K562 (cell line): Measurements from ENCODE around the gene CIAO2B. TPM values are rescaled to one million over a fixed set of nuclear protein-coding genes. Genes with fewer than 3 reads are reported as not detected.

Source experiments
- ATAC-seq: fragments of 200-7000 bp; cut with Tn5 transposase; 3 replicates; pipeline ENCODE4 v1.9.1; 2020; ENCODE audit warnings: moderate library complexity
- BruUV-seq: library from RNA; stranded (reverse); fragments of 400-500 nt; replicated peaks from 2 replicates; lab custom pipeline; 2021; lab: Mats Ljungman, UMichigan
- CTCF ChIA-PET: fragments of 300-600 bp; formaldehyde crosslinking; extraction: SDS; loops from one replicate; lab custom pipeline; 2021; ENCODE audit warnings: low intra/inter-chr PET ratio; lab: Yijun Ruan, JAX
- POLR2A ChIA-PET: fragments of 300-600, 350-650 bp; sonication (Branson Sonifier 250); formaldehyde crosslinking; extraction: SDS; loops from one replicate; lab custom pipeline; 2021; ENCODE audit warnings: antibody characterized with exemption, inconsistent platforms; lab: Yijun Ruan, JAX
- DNase-seq, 4 experiments: peaks; one replicate each; pipeline versions ENCODE4 v3.0.0 to v3.0.0-alpha.2; 2011 to 2018; ENCODE audit warnings: low spot score in 3 of 4, mixed read lengths in 3 of 4; ENCODE audit errors: extremely low read depth in 1 of 4
- FAIRE-seq: peaks from 2 replicates; lab custom pipeline; 2011; peaks lifted over from hg19 to GRCh38; lab: Jason Lieb, UNC
- H2AFZ ChIP-seq: 2 replicates; pipeline ENCODE4 v1.6.0; 2011; ENCODE audit warnings: low read depth, low read length, control low read depth, inconsistent platforms
- H3K27ac ChIP-seq: fragments of 200-600 bp; 3 replicates; pipeline ENCODE4 v1.8.0; 2011; ENCODE audit warnings: low read depth, mild to moderate bottlenecking, control low read depth, inconsistent platforms, low read length, moderate library complexity, mixed read lengths; ENCODE audit errors: extremely low read depth
- H3K27me3 ChIP-seq, 2 experiments: fragments of 300-600 bp in 1 of 2; 2 replicates in 1 of 2; 3 replicates in 1 of 2; pipeline versions ENCODE4 v1.6.0 to v1.8.0; 2011; ENCODE audit warnings: inconsistent platforms in 2 of 2, low read length in 2 of 2, mild to moderate bottlenecking in 1 of 2, mixed read lengths in 1 of 2, moderate library complexity in 1 of 2; ENCODE audit not compliant: control insufficient read depth in 2 of 2, insufficient read depth in 2 of 2
- H3K36me3 ChIP-seq: fragments of 300-600 bp; 3 replicates; pipeline ENCODE4 v1.8.0; 2011; ENCODE audit warnings: mild to moderate bottlenecking, low read length, inconsistent platforms; ENCODE audit not compliant: control insufficient read depth, insufficient read depth
- H3K4me1 ChIP-seq, 2 experiments: fragments of 200-600 bp in 1 of 2; replicated peaks in 1 of 2; 2 replicates in 1 of 2; 3 replicates in 1 of 2; pipeline versions ENCODE4 v1.5.1 to v1.8.0; 2011; ENCODE audit warnings: inconsistent platforms in 2 of 2, low read length in 2 of 2, mild to moderate bottlenecking in 1 of 2, mixed read lengths in 1 of 2, moderate library complexity in 1 of 2; ENCODE audit not compliant: control insufficient read depth in 2 of 2, insufficient read depth in 2 of 2
- H3K4me2 ChIP-seq: 2 replicates; pipeline ENCODE4 v1.6.1; 2011; ENCODE audit warnings: low read length, control low read depth, inconsistent platforms, mixed read lengths; ENCODE audit not compliant: insufficient read depth
- H3K4me3 ChIP-seq: fragments of 200-600 bp; sonication (generic), shearing (Covaris generic); 2 replicates; pipeline ENCODE4 v1.5.1; 2016; ENCODE audit warnings: control low read depth, inconsistent platforms
- H3K79me2 ChIP-seq: fragments of 200-600 bp; 3 replicates; pipeline ENCODE4 v1.8.0; 2011; ENCODE audit warnings: low read length, inconsistent platforms; ENCODE audit not compliant: control insufficient read depth, insufficient read depth
- H3K9ac ChIP-seq, 2 experiments: 2 replicates each; pipeline versions ENCODE4 v1.6.0 to v1.6.1; 2011; ENCODE audit warnings: low read depth in 2 of 2, low read length in 2 of 2, control low read depth in 1 of 2, inconsistent platforms in 1 of 2, mild to moderate bottlenecking in 1 of 2, mixed read lengths in 1 of 2; ENCODE audit not compliant: insufficient read depth in 1 of 2
- H3K9me1 ChIP-seq: one replicate; pipeline ENCODE4 v1.6.0; 2011; ENCODE audit warnings: inconsistent platforms, mild to moderate bottlenecking, low read length, moderate library complexity; ENCODE audit not compliant: control insufficient read depth, insufficient read depth
- H3K9me3 ChIP-seq: replicated peaks from 2 replicates; pipeline ENCODE4 v1.5.1; 2011; ENCODE audit warnings: low read depth, low read length, inconsistent platforms; ENCODE audit not compliant: control insufficient read depth, insufficient read depth
- H4K20me1 ChIP-seq: replicated peaks from 2 replicates; pipeline ENCODE4 v1.6.1; 2011; ENCODE audit warnings: low read length, inconsistent platforms, mixed read lengths; ENCODE audit not compliant: control insufficient read depth, insufficient read depth
- CREM ChIP-seq: IDR thresholded peaks from 2 replicates; pipeline ENCODE4 v1.6.1; 2014; ENCODE audit warnings: antibody characterized with exemption, low read depth
- EGR1 ChIP-seq: fragments of 450-650 bp; conservative IDR thresholded peaks from 2 replicates; pipeline ENCODE4 v1.6.1; 2017; ENCODE audit warnings: mild to moderate bottlenecking
- NCOA6 ChIP-seq: fragments of 450-650 bp; IDR thresholded peaks from 2 replicates; pipeline ENCODE4 v1.6.1; 2017; ENCODE audit warnings: mild to moderate bottlenecking
- POLR2AphosphoS2 ChIP-seq: IDR thresholded peaks from 2 replicates; pipeline ENCODE4 v1.6.1; 2012; ENCODE audit warnings: low read length, improper control_type of control experiment
- RBBP5 ChIP-seq: fragments of 200-600 bp; sonication (generic); IDR thresholded peaks from 2 replicates; pipeline ENCODE4 v1.6.1; 2012; ENCODE audit warnings: borderline replicate concordance, mild to moderate bottlenecking, low read length, control low read depth, inconsistent platforms; ENCODE audit not compliant: insufficient read depth, poor library complexity, severe bottlenecking
- TEAD4 ChIP-seq, 2 experiments: sonication (generic) in 1 of 2; formaldehyde crosslinking in 1 of 2; IDR thresholded peaks; 2 replicates each; pipeline versions ENCODE4 v1.6.1 to v1.8.0; 2012 to 2022; ENCODE audit warnings: borderline replicate concordance in 1 of 2, inconsistent platforms in 1 of 2, low read length in 1 of 2, mild to moderate bottlenecking in 1 of 2, missing genetic modification reagents in 1 of 2
- VEZF1 ChIP-seq: fragments of 200-800 bp; sonication (Bioruptor generic); IDR thresholded peaks from 2 replicates; pipeline ENCODE4 v1.6.1; 2017; ENCODE audit warnings: missing genetic modification characterization, missing compliant biosample characterization
- ZBTB40 ChIP-seq, 2 experiments: fragments of 450-650 bp in 1 of 2; sonication (generic) in 1 of 2; formaldehyde crosslinking in 1 of 2; IDR thresholded peaks; 2 replicates each; pipeline versions ENCODE4 v1.7.1 to v1.9.0; 2016 to 2022; ENCODE audit warnings: inconsistent platforms in 1 of 2, mild to moderate bottlenecking in 1 of 2, missing genetic modification reagents in 1 of 2
- ZNF707 ChIP-seq: fragments of 250-450 bp; sonication (Bioruptor Pico); conservative IDR thresholded peaks from 2 replicates; pipeline ENCODE4 v1.8.0; 2022; ENCODE audit warnings: inconsistent platforms, mild to moderate bottlenecking, moderate library complexity
- WGBS: fragments of 100-300 bp; shearing (Covaris generic); methylation state at CpG from one replicate; pipeline ENCODE4 v1.1.6; 2016; ENCODE audit warnings: low coverage, mixed read lengths; ENCODE audit not compliant: insufficient coverage; ENCODE audit errors: missing lambda C conversion rate; 5-methylcytosine and 5-hydroxymethylcytosine counted together
- in situ Hi-C: fragments of 300-500 bp; cut with MboI; formaldehyde crosslinking; loops from 4 replicates; pipeline ENCODE4 v1.15.0; 2018; ENCODE audit warnings: inconsistent platforms, mixed read lengths
- intact Hi-C: fragments of 100-400 bp; cut with micrococcal nuclease; formaldehyde crosslinking; loops from 2 replicates; pipeline ENCODE4 v1.14.2; 2022
- polyA plus RNA-seq, 8 experiments: library from polyadenylated mRNA; depleted of rRNA in 4 of 8; stranded (reverse) in 5 of 8; unstranded in 3 of 8; fragments of >200 nt; fragmentation: Nextera tagmentation in 2 of 8; fragmentation: Illumina TruSeq in 1 of 8; extraction: Ambion mirVana in 2 of 8; extraction: Trizol in 1 of 8; gene quantifications; 2 replicates each; pipeline versions ENCODE4 v1.2.1 to v1.2.3, GENCODE V29; 2011 to 2014; ENCODE audit warnings: inconsistent platforms in 1 of 8, missing spikeins in 1 of 8
- total RNA-seq, 7 experiments: library from RNA; depleted of rRNA in 6 of 7; stranded (reverse); fragments of >200 nt in 6 of 7; fragmentation: Illumina TruSeq in 2 of 7; extraction: Trizol in 2 of 7; gene quantifications; 2 replicates each; pipeline versions ENCODE4 v1.2.1 to v1.2.3, GENCODE V29; 2011 to 2021; ENCODE audit warnings: low replicate concordance in 1 of 7

The CIAO2B gene
- total and polyA plus RNA-seq, 9 of the 15 experiments (the other 6 are each of a cell fraction or from before 2014, with no cell fraction given) = 86.8 to 182 (median 113) TPM

- peak within 1 kb of the TSS; percentile 68 for H3K4me2 ChIP-seq
- ATAC-seq (peak; percentile 31), FAIRE-seq (no peak), DNase-seq (peak; percentile 35 to 77 (median 56))
- CTCF ChIA-PET = interaction anchor here (0.5 to 1.5 kb wide), 3 partner anchors 10 to 30 kb away, joined by 3 to 10 read pairs (median 3); no protein-coding TSS in a partner anchor
- peak within 1 kb of the TSS in 1 of 2 experiments; percentile 85; a peak in 2 of 4 replicates for H3K9ac ChIP-seq
- intact Hi-C loops = loop anchor here (5.0 kb wide), 1 partner anchor 518 kb away; no protein-coding TSS in a partner anchor
- H4K20me1 ChIP-seq = no peaks in the 10 kb centered on the region; the same call in 1 of the 2 replicates
- peak within 1 kb of the TSS; percentile 86 for H2AFZ ChIP-seq
- in situ Hi-C loops = no loop called here
- BruUV-seq = no TSS peak
- no peak within 1 kb of the TSS for H3K27ac ChIP-seq
- H3K4me1 ChIP-seq = peaks cover 0 to 31% of the 10 kb centered on the region in 2 experiments; a peak in 3 of 5 replicates
- peaks cover 4 to 38% of the 10 kb centered on the region in 2 experiments; a peak in 2 of 5 replicates for H3K27me3 ChIP-seq
- peak within 1 kb of the TSS; percentile 32 for H3K4me3 ChIP-seq
- no peaks in the 10 kb centered on the region for H3K79me2 ChIP-seq
- no peaks in the 10 kb centered on the region for H3K9me3 ChIP-seq
- no peaks in the 10 kb centered on the region for H3K36me3 ChIP-seq
- WGBS = 4% methylated on average over 16 of the region's 42 CpGs
- no peaks in the 10 kb centered on the region for H3K9me1 ChIP-seq
- POLR2A ChIA-PET = interaction anchor here (0.5 to 1.0 kb wide), 2 partner anchors 17 to 41 kb away, joined by 3 read pairs; no protein-coding TSS in a partner anchor
- TF ChIP-seq ZBTB40 (IDR thresholded peaks at IDR 0.05) (0 out of 2 replicates have a peak, but pooled peaks have one; percentile 19), ZBTB40 (CRISPR knock-in tag; IDR thresholded peaks at IDR 0.05) (no peak), CREM (peak; percentile 38; the same call in 1 of the 2 replicates), VEZF1 (peak; percentile 50; the same call in 1 of the 2 replicates), TEAD4 (IDR thresholded peaks at IDR 0.05; ENCODE audit: low read length) (peak; percentile 44; the same call in 1 of the 2 replicates), TEAD4 (CRISPR knock-in tag; IDR thresholded peaks at IDR 0.05; ENCODE audit: borderline replicate concordance) (no peak), POLR2AphosphoS2 (no peak), RBBP5 (peak; percentile 27), EGR1 (peak; percentile 93), ZNF707 (CRISPR knock-in tag) (no peak), NCOA6 (peak; percentile 61; the same call in 1 of the 2 replicates)
Measured at GRCh38 chr16:66925322-66925840, 8.8 kb downstream of the CIAO2B start, which contains the start of gene RRAD. RRAD (minus strand) TSS chr16:66925535; CDS start chr16:66925179, 356 bp downstream.
